GM19397 (cell line): ENCODE measurements around the gene FUCA2.
A peak's percentile ranks its signal among the peaks of the same experiment; 100 is the strongest.
"Not testable (repeated sequence)": the region's sequence is repeated elsewhere in the genome, so short reads cannot be mapped to it uniquely, and the experiment has no call there.

Experiments used
- ATAC-seq: cut with Tn5 transposase; IDR thresholded peaks from one replicate; pipeline ENCODE4 v1.9.1; 2021; ENCODE audit warnings: mild to moderate bottlenecking, moderate library complexity; ENCODE audit not compliant: unreplicated experiment

Gene FUCA2

DNA sequence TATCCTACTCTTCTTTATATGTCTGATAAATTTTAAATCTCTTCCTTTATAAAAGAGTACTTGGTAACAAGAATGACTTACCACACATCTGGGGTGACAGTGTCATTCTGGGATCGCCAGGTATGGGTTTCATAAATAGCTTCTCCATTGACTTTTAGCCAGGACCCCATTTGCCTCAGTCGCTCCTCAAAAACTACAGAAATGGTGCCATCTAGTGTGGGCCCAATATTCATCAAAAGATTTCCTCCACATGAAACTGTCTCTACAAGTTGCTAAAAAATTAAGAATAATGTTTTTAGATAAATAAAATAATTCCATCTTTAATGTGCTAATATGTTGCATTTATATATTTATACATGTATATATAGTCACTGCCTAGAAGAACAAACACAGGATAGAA is 9.7 kb downstream of the FUCA2 start:
- ATAC-seq, result no peak

DNA sequence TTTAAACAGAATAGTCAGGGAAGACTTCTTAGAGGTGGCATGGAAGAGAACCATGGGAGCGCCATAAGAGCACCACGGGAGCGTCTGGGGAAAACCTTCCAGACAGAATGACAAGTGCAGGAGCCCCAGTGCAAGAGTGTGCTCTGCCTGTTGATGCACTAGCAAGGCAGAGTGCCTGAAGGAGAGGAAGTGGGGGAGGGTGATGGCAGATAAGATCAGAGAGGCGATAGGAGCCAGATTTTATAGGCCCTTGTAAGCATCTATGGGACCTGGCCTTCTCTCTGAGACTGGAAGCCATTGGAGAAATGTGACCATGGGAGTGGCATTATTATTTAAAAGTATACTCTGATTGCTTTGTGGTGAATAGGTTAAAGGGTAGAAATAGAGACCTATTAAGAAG is 13.1 kb downstream of the FUCA2 start:
- ATAC-seq, result no peak

DNA sequence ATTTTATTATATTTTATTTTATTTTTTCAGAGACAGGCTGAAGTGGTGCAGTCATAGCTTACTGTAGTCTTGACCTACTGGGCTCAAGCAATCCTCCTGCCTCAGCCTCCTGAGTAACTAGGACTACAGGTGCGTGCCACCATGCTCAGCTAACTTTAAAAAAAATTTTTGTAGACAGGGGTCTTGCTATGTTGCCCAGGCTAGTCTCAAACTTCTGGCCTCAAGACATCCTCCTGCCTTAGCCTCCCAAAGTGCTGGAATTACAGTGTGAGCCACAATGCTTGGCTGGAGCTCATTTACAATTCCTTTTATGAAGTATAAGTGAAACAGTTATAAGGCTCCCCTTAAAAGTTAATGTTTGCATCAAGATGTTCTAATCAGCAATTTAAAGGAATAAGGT is 14.5 kb downstream of the FUCA2 start:
- ATAC-seq, result no peak

DNA sequence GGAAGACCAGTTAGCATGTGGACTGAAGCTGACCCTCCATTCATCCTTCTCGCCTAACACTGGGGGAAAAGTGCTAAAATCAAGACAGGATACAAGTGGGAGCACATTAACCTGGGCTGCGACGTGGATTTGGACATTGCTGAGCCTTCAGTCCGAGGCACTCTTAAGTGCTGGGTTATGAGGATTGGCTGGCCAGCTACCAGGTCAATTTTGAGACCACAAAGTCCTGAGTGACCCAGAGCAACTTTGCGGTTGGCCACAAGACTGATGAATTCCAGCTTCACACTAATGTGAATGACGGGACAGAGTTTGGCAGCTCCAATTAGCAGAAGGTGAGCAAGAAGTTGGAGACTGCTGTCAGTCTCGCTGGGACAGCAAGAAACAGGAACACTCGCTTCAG is 20.7 kb downstream of the FUCA2 start:
- no peak for ATAC-seq

DNA sequence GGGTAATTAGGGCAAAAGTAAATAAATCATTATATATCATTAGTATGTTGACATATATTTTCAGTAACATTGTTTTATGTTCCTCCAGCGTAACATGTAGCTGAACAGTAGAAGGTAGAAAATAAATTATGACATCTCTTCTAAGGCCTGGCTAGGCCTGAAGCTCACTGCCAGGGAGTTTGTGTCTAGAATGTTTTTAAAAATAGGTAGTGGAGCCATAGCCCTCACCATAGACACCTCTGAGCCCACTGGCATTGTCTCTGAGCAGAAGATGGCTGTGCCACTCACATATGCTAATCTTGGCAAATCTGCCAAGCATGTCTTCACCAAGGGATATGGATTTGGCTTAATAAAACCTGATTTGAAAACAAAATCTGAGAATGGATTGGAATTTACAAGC is 21.3 kb downstream of the FUCA2 start:
- ATAC-seq, result no peak

DNA sequence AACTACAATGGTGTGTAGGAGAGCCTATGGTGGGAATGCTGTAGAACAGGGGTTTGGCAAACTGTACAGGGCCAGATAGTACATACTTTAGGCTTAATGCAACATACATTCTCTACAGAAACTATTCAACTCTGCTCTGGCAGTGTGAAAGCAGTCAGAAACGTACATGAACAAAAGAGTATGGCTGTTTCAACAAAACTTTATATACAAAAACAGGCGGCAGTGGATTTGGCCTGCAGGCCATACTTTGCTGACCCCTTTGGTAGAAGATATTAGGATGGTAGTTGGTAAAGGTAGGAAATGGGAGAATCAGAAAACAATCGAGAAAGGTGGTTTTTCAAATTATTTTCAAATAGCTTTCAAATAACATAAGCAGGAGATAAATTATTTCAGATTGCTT is 24.8 kb downstream of the FUCA2 start:
- no peak for ATAC-seq

DNA sequence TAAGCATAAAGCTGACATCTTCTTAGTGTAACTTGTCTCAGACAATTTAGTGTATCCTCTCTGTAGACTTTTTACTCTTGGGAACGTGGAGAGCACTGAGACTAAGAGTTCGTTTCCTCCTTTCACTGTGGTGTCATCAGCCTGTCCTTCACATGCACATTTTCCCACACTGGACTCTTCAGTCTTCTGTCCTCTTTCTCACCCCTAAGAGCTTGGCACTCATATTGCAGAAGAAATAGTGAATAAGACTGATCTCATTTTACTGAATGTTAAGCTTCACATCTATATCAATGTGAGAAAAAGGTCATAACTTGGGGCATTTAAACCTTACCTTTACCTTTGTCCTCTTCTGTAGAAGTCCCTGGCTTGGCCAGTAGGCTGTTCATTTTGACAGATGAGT is 25.6 kb downstream of the FUCA2 start:
- ATAC-seq, result no peak

DNA sequence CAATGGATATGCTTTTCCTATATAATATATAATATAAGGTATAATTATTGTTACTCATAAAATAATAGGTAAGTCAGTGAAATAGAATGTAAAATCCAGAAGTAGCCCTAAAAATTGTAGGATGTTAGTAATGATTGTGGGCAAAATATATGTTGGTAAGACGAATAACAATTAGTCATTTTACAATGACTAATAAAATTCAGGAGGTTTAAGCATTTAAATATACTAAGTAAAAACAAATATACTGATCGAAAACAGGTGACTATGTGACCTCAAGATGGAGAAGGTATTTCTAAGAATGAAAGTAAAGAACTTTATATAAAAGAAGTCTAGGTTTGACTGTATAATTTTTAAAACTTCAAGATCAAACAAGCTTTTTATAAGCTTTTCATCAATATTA is 28.9 kb downstream of the FUCA2 start:
- ATAC-seq, result no peak

DNA sequence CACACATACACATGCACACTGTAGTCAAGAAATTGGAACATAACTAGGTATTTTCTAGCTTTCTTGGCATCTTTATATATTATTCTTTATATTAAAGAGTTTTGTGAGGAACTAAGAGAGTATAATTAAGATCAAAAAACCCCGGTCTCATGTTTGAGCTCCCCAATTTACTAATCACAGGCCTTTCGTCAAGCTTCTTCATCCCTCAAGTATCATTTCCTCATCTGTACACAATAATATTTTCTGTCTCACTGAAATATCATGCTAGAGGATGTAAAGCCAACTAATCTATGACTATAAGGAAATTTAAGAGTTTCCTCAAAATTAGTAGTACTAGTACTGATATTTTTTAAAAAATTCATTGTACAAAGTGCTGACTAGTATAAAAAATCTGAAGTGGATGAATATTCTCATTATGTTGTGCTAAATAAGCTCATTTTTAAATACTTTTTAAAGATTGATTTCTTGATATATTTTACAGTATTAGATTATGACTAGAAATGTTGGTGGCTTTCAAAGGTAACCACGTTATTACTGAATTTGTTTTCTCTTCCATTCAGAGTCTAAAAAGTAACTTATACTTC is 32.9 kb downstream of the FUCA2 start:
- no peak for ATAC-seq

DNA sequence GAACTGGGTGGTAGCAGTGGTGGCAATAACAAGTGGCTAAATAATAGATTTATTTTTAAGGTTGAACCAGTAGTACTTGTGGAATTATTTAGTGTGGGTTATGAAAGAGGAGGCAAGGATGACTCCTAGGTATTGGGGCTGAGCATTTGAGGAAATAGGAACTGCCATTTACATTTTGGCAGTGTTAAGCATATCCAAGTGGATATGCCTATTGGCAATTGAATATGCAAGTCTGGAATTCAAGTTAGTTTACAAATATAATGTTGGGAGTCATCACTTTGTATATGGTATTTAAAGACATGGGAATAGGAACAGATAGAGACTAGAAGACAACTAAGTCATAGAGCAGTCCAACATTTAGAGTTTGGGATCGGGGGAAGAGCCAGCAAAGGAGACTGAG is 35.0 kb downstream of the FUCA2 start:
- no peak for ATAC-seq

DNA sequence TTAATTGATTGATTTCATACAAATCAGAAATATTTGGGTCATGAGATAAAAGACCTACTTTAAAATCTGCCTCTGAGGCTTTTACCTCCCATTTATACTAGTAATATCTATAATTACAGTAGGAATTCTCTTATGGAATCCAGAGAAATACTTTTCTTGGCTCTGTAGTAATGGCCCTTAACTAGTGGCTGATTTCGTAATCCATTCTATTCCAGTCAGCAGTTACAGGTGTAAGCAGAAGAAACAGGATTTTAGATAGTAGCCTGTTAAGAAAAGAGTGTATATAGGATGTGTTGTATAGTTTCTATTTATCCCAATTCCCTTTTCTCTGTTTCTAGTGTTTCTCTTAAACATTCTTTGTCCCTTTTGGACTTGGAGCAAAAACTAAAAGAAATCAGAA is 39.7 kb downstream of the FUCA2 start:
- ATAC-seq, result no peak

DNA sequence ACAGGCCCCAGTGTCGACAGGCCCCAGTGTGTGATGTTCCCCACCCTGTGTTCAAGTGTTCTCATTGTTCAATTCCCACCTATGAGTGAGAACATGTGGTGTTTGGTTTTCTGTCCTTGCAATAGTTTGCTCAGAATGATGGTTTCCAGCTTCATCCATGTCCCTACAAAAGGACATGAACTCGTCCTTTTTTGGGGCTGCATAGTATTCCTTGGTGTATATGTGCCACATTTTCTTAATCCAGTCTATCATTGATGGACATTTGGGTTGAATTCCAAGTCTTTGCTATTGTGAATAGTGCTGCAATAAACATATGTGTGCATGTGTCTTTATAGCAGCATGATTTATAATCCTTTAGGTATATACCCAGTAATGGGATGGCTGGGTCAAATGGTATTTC is 42.7 kb downstream of the FUCA2 start:
- ATAC-seq, result not testable (repeated sequence)

DNA sequence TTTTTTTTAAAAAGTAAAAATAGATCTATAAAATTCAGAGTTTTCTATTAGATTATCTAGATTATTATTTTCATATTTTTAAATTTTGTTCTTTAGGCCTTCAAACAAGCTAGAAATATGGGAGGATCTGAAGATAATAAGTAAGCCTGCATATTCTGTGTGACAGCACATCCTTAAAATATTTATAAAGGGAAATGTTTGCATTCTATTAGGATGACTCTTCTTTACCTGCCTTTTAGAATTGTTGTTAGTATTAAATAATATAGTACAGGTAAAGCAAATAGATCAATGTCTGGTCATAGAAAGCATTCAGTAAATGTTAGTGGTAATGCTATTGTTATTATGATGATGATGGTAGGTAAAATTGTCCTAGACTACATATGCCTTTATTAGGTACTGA is 43.5 kb downstream of the FUCA2 start:
- ATAC-seq, result no peak

DNA sequence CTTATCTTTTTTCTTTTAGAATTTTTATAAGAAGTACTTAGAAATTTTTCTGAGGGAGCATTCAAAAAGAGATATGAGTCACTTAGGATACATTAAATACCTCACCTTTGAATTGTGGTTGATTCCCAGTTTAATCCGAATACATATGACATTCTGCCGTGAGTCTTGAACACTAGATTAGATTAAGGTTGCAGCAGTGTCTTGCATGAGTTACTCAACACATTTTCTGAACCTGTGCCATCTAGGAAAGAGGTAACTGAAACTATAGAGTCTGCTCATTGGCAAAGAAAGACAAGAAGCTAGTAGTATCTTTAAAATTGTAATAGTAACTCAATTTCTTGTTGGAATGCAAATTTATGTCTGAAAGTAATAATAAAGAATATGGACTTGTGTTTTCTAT is 46.0 kb downstream of the FUCA2 start:
- ATAC-seq, result no peak

DNA sequence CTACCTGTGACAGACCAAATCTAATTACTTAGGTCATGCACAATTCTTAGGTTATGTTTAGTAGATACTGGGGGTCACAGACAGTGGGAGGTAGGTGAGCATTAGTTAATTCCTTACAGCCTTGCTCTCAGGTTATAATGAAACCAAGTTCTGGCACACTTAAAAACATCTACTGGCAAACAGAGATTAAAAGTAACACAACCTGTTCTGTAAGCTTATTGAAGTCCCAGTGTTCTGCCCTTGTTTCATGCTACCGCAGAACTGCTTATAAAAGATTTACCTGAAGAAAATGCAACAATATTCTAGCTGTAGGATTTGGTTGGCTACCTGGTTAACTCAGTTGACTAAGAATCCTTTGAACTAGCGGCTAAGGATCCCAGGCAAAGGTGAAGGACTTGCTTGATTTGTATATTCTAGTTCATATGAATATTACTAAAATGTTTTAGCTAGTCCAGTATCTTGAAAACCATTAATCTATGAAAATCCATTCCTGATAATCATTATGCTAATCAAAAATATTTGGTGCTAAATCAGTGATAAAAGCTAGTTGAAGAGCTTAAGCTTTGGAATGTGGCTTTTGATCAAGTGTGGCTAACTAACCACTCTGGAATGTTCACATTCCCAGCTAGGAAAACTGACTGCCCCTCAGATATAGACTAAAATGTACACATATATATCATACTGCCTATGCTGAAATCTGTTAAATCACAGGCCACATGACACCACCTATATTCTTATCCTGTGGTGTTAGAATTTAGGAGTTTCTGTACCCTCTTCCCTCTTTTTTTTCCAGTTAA is 53.8 kb downstream of the FUCA2 start:
- no peak for ATAC-seq

DNA sequence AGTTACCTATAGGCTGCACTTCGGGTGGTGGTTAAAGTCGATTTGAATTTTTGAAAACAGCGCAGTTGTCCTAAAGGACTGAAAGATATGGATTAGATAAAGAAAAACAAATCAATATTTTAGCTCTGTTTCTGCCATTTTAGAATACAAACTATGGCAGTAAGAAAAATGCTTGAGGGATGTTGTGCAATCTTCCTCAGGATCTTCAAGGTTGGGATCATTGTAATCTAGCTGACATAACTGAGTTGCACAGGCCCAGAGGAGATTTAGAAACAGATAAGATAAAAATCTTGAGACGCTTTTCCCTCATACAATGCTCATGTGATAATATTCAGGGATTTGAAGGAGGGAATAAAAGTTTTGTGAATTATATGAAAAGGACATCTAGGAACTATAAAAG is 60.0 kb downstream of the FUCA2 start:
- no peak for ATAC-seq

DNA sequence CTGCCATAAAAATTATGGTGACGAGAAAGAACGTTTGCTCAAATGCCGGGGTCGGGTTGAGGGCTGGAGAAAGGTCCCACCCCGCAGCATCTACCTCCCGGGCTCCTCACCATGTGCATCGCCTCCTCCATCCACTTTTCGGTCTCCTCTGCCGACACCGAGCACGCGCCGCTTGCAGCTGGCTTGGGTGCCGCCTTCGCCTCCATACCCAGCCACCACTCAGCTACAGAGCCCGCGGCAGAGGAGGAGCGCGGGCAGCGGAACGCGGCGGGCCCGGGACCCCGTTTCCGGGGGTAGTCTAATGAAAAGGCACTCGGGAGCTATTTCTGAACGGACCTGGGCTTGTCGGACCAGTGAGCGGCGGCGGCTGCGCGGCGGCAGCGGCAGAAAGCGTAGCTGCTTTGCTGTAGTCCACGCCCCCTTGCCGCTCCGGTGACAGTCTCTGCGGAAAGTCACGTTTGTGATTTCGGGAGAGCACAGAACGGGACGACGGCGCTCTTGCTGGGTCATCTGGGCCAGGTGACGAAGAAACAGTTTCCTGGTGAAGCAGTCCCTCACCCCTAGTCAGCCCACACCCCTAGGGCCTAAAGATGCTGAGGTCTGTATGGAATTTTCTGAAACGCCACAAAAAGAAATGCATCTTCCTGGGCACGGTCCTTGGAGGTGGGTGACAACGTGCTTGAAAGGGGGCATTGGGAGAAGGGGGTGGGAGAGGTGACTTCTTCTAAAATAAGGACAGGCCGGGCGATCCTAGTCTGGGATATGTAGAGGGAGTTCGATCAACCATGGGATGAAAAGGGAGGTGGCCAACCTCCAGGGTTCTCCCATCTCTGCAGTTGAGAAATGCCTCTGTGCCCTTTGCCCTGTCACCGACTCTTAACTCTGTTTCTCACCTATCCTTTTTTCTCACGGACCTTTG is 60.8 kb downstream of the FUCA2 start, which contains the start of the genes ADAT2 and PEX3:
Gene ADAT2, minus strand, starts transcription at position 243 of the 919 bp plus-strand sequence. Its CDS starts 37 bp downstream, at position 206.
Gene PEX3, plus strand, starts transcription at position 353 of the 919 bp plus-strand sequence. Its CDS starts 238 bp downstream, at position 591.
- ATAC-seq, result peak; percentile 99

DNA sequence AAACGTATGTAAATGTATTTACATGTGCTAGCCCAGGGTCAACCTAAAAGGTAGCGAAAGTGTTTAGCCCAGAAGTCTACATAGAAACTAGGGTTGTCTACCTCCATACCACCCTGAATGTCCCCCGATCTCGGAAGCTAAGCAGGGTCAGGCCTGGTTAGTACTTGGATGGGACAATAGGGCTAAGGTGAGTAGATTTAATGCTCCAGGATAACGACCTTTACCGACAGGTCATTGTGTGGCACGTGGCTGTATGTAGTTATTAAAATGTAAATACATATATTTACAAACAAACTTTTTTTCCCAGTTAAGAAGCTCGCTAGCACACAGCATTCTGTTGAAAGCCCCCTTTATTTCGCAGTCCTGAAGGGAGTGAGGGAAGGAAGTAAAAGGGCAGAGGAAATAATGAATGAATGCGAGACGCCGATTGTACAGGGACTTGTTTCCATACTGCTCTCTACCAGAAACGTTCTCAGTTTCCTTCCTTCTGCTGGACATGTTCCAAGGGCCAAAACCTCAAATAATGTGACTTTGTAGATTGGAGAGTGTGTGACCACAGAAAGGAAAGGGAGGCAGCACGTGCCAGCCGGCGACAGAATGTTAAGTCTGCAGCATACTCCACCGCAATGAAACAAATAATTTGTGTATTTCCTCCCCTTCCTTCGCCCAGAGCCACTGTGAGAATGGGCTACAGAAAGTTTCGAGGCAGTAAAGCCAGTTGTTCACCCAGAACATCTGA is 61.6 kb downstream of the FUCA2 start:
- peak; percentile 8 for ATAC-seq

DNA sequence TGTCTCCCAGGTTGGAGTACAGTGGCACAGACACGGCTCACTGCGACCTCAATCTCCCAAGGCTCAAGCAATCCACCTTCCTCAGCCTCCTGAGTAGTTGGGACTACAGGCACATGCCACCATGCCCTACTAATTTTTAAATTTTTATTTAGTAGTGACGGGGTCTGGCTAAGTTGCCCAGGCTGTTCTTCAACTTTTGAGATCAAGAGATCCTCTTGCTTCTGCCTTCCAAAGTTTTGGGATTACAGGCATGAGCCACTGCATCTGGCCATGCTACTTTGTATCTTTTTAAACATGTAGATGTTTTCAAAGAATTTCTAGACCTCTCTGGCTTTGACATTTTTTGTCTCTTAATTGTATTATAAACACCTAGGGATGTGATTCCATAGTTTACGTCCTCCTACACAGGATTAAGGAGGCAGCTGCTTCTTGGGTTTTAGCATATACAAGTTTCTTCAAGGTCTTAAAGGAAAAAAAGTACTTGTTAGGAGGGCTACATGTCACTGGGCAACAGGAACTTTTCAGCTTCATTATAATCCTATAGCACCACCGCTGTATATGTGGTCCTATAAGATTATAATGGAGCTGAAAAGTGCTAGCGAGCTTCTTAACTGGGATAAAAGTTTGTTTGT is 62.3 kb downstream of the FUCA2 start:
- ATAC-seq, result no peak

DNA sequence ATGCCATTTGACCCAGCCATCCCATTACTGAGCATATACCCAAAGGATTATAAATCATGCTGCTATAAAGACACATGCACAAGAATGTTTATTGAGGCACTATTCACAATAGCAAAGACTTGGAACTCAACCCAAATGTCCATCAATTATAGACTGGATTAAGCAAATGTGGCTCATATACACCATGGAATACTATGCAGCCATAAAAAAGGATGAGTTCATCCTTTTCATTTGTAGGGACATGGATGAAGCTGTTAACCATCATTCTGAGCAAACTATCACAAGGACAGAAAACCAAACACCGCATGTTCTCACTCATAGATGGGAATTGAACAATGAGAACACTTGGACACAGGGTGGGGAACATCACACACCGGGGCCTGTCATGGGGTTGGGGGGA is 63.7 kb downstream of the FUCA2 start:
- not testable (repeated sequence) for ATAC-seq
